CD4-positive, alpha-beta T cell (primary cell): ENCODE measurements around the gene TLX2. TPM values are rescaled to one million over a fixed set of nuclear protein-coding genes. Genes with fewer than 3 reads are reported as not detected.

Source experiments
- ATAC-seq: fragments of 200-7000 bp; cut with Tn5 transposase; one replicate; pipeline ENCODE4 v1.10.0; 2022; ENCODE audit warnings: mild to moderate bottlenecking; ENCODE audit not compliant: poor library complexity
- CTCF ChIA-PET: fragments of 350-600 bp; sonication (Branson Sonifier 250); formaldehyde crosslinking; loops from one replicate; lab custom pipeline; 2021; ENCODE audit warnings: antibody characterized with exemption, inconsistent platforms; lab: Charles Lee
- POLR2A ChIA-PET: fragments of 350-600 bp; sonication (Branson Sonifier 250); formaldehyde crosslinking; loops from one replicate; lab custom pipeline; 2021; ENCODE audit warnings: antibody characterized with exemption, inconsistent platforms; lab: Charles Lee
- DNase-seq, 14 experiments: peaks; one replicate each; pipeline ENCODE4 v3.0.0-alpha.2; 2013 to 2020; ENCODE audit warnings: mixed read lengths in 2 of 14
- H3K27ac ChIP-seq, 2 donors: one replicate each; pipeline versions ENCODE4 v1.5.1 to v1.7.0; 2013; ENCODE audit warnings: low read length in 2 of 2, low read depth in 1 of 2, mild to moderate bottlenecking in 1 of 2
- H3K27me3 ChIP-seq, 2 experiments: 1 replicate in 1 of 2; 2 replicates in 1 of 2; pipeline versions ENCODE4 v1.6.1 to v1.7.0; 2013; ENCODE audit warnings: low read length in 2 of 2, control low read depth in 1 of 2, mild to moderate bottlenecking in 1 of 2, moderate library complexity in 1 of 2; ENCODE audit not compliant: insufficient read depth in 2 of 2, control insufficient read depth in 1 of 2
- H3K36me3 ChIP-seq: one replicate; pipeline ENCODE4 v1.6.1; 2013; ENCODE audit warnings: low read length, control low read depth; ENCODE audit not compliant: insufficient read depth
- H3K4me1 ChIP-seq: one replicate; pipeline ENCODE4 v1.6.1; 2013; ENCODE audit warnings: low read length, control low read depth; ENCODE audit not compliant: insufficient read depth
- H3K4me3 ChIP-seq: one replicate; pipeline ENCODE4 v1.5.1; 2013; ENCODE audit warnings: mild to moderate bottlenecking, low read length, moderate library complexity
- H3K9me3 ChIP-seq, 2 experiments: 1 replicate in 1 of 2; 2 replicates in 1 of 2; pipeline versions ENCODE4 v1.6.1 to v1.7.0; 2013; ENCODE audit warnings: low read length in 2 of 2, mild to moderate bottlenecking in 2 of 2, control low read depth in 1 of 2, moderate library complexity in 1 of 2; ENCODE audit not compliant: control insufficient read depth in 1 of 2, insufficient read depth in 1 of 2
- H3K27ac Mint-ChIP-seq: one replicate; pipeline ENCODE4 v1.8.0; 2020; ENCODE audit warnings: mixed read lengths
- H3K27me3 Mint-ChIP-seq: one replicate; pipeline ENCODE4 v1.8.0; 2021; ENCODE audit warnings: mixed read lengths
- H3K36me3 Mint-ChIP-seq: one replicate; pipeline ENCODE4 v1.8.0; 2021; ENCODE audit warnings: low read depth, mixed read lengths
- H3K4me1 Mint-ChIP-seq: one replicate; pipeline ENCODE4 v1.8.0; 2021; ENCODE audit warnings: low read depth, mixed read lengths
- H3K4me3 Mint-ChIP-seq: one replicate; pipeline ENCODE4 v1.8.0; 2020; ENCODE audit warnings: mild to moderate bottlenecking, mixed read lengths
- H3K9me3 Mint-ChIP-seq: one replicate; pipeline ENCODE4 v1.8.0; 2020; ENCODE audit warnings: mixed read lengths
- CTCF ChIP-seq: fragments of 200-600 bp; IDR thresholded peaks from one replicate; pipeline ENCODE4 v1.8.0; 2022; ENCODE audit warnings: antibody characterized with exemption, mild to moderate bottlenecking
- intact Hi-C, 2 experiments: fragments of 100-400 bp; cut with DNase I in 1 of 2; cut with micrococcal nuclease in 1 of 2; formaldehyde crosslinking; loops; one replicate each; pipeline versions ENCODE4 v1.15.1 to v1.9.0; 2023 to 2025; cut with DNase I, micrococcal nuclease
- total RNA-seq, 174 experiments: library from RNA in 2 of 174; stranded (reverse) in 2 of 174; gene quantifications; one replicate each; pipeline ENCODE4 v1.2.3 and lab custom pipeline; 2021 to 2026

Gene TLX2
- total RNA-seq, 2 experiments from 2014 or later, result 0.14 to 0.30 TPM

DNA sequence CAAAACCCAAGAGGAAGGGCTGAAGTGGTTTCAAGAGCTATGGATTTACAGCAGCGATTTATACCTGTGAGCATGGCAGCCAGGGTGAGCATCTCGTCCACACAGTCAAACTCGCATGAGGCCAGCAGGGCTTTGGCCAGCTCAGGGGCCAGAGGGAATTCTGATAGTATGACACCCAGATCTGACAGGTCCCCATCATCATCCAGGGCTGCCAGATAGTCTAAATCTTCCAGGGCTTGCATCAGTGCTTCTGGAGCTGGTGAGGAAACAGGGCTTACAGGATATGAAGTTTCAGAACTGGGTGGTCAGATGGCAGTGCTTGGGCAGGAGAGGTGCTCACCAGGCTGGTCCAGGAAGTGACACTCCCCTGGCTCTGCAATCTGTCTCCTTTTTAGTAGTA is 8.3 kb downstream of the TLX2 start:
- POLR2A ChIA-PET, result no interaction called here
- no peak for DNase-seq
- no peak for ATAC-seq
- H3K4me1 ChIP-seq, result peaks cover 5% of the 10 kb centered on the region
- peaks cover 29 to 33% of the 10 kb centered on the region in 2 experiments for H3K27me3 ChIP-seq
- no peak overlapping the region for H3K4me3 ChIP-seq
- no peak overlapping the region for H3K27ac ChIP-seq
- no peaks in the 10 kb centered on the region for H3K9me3 Mint-ChIP-seq
- peaks cover 0 to 6% of the 10 kb centered on the region in 2 experiments for H3K9me3 ChIP-seq
- peaks cover 25% of the 10 kb centered on the region for H3K36me3 Mint-ChIP-seq
- CTCF ChIA-PET, result no interaction called here
- H3K36me3 ChIP-seq, result peaks cover 19% of the 10 kb centered on the region
- TF ChIP-seq CTCF, result no peak
- H3K4me3 Mint-ChIP-seq, result no peak overlapping the region
- H3K27ac Mint-ChIP-seq, result no peak overlapping the region
- peaks cover 51% of the 10 kb centered on the region for H3K27me3 Mint-ChIP-seq
- intact Hi-C loops, result no loop called here
- H3K4me1 Mint-ChIP-seq, result peaks cover 6% of the 10 kb centered on the region

GRCh38 chr2:74524005-74524404 is 9.8 kb downstream of the TLX2 start:
- TF ChIP-seq CTCF, result no peak
- ChIA-PET CTCF (interaction anchor here (1.0 kb wide), 1 partner anchor 41 kb away, joined by 3 read pairs; the partner anchor contains the start of genes CCDC142 and TTC31), POLR2A (interaction anchor here (0.9 kb wide), 1 partner anchor 17 kb away, joined by 3 read pairs; the partner anchor contains the start of gene PCGF1)
- ATAC-seq (no peak), DNase-seq (no peak)
- intact Hi-C loops, result no loop called here
- Histone ChIP-seq H3K36me3 (peaks cover 29% of the 10 kb centered on the region), H3K9me3 (peaks cover 0 to 6% of the 10 kb centered on the region in 2 experiments), H3K27me3 (peaks cover 16 to 18% of the 10 kb centered on the region in 2 experiments), H3K27ac (no peak overlapping the region), H3K4me1 (peaks cover 15% of the 10 kb centered on the region), H3K4me3 (no peak overlapping the region)
- no peaks in the 10 kb centered on the region for H3K9me3 Mint-ChIP-seq
- peaks cover 21% of the 10 kb centered on the region for H3K4me1 Mint-ChIP-seq
- H3K36me3 Mint-ChIP-seq, result peaks cover 40% of the 10 kb centered on the region
- peaks cover 36% of the 10 kb centered on the region for H3K27me3 Mint-ChIP-seq
- no peak overlapping the region for H3K4me3 Mint-ChIP-seq
- no peak overlapping the region for H3K27ac Mint-ChIP-seq

- Histone ChIP-seq H3K4me1 (peaks cover 18% of the 10 kb centered on the region), H3K27me3 (peaks cover 7% of the 10 kb centered on the region in 2 experiments), H3K27ac (no peak overlapping the region), H3K4me3 (no peak overlapping the region), H3K36me3 (peaks cover 29% of the 10 kb centered on the region), H3K9me3 (peaks cover 0 to 6% of the 10 kb centered on the region in 2 experiments)
- no peak for TF ChIP-seq CTCF
- no peak for DNase-seq
- CTCF ChIA-PET, result no interaction called here
- peaks cover 22% of the 10 kb centered on the region for H3K4me1 Mint-ChIP-seq
- peaks cover 44% of the 10 kb centered on the region for H3K36me3 Mint-ChIP-seq
- POLR2A ChIA-PET, result interaction anchor here (1.9 kb wide), 1 partner anchor 9 kb away, joined by 5 read pairs; no protein-coding TSS in a partner anchor
- H3K9me3 Mint-ChIP-seq, result no peaks in the 10 kb centered on the region
- H3K27ac Mint-ChIP-seq, result no peak overlapping the region
- intact Hi-C loops, result no loop called here
- peaks cover 25% of the 10 kb centered on the region for H3K27me3 Mint-ChIP-seq
- no peak for ATAC-seq
- no peak overlapping the region for H3K4me3 Mint-ChIP-seq
Measured at GRCh38 chr2:74524955-74525716, 10.9 kb downstream of the TLX2 start.
